ENCODE data around the gene SEPTIN10. TPM values are rescaled to one million over a fixed set of nuclear protein-coding genes. Genes with fewer than 3 reads are reported as not detected.

Gene SEPTIN10
- total and polyA plus RNA-seq, 2 of the 8 experiments (the other 6 are each of a cell fraction or from before 2014, with no cell fraction given) = 23.7 to 101 TPM

GRCh38 chr2:109555346-109555900 is 58.3 kb downstream of the SEPTIN10 start:
- Histone ChIP-seq H3K79me1 (ENCODE audit: low read depth, low read length) (no peaks in the 10 kb centered on the region), H4K20me1 (replicated peaks in 1 of 2; ENCODE audit: control insufficient read depth in 1 of 2, insufficient read depth in 2 of 2, low read length in 2 of 2) (no peaks in the 10 kb centered on the region), H3K4me2 (ENCODE audit: insufficient read depth in 1 of 2, low read depth in 2 of 2, low read length in 2 of 2) (no peak overlapping the region), H2AK5ac (ENCODE audit: low read depth, low read length) (no peak overlapping the region), H3K9me3 (ENCODE audit: insufficient read depth in 2 of 2, low read depth in 1 of 2, low read length in 1 of 2) (no peaks in the 10 kb centered on the region), H2AFZ (ENCODE audit: low read length) (no peak overlapping the region), H3K27me3 (replicated peaks in 1 of 4; ENCODE audit: control insufficient read depth in 3 of 4, extremely low read depth in 1 of 4, insufficient read depth in 3 of 4, low read length in 3 of 4) (peaks cover 0 to 1% (median 0%) of the 10 kb centered on the region in 4 experiments; a peak in 1 of 7 replicates), H3K36me3 (ENCODE audit: control insufficient read depth in 2 of 4, insufficient read depth in 4 of 4, low read length in 3 of 4) (peaks cover 0 to 16% (median 5%) of the 10 kb centered on the region in 4 experiments; a peak in 6 of 8 replicates), H3K79me2 (ENCODE audit: control insufficient read depth in 1 of 2, insufficient read depth in 2 of 2, low read length in 2 of 2) (no peaks in the 10 kb centered on the region), H2BK5ac (ENCODE audit: low read depth, low read length) (no peak overlapping the region), H4K91ac (replicated peaks; ENCODE audit: insufficient read length, low read length) (no peak overlapping the region), H2BK12ac (ENCODE audit: low read depth, low read length) (no peak overlapping the region), H3K4ac (replicated peaks; ENCODE audit: insufficient read length, low read depth, low read length) (no peak overlapping the region), H3K56ac (replicated peaks; ENCODE audit: insufficient read length, low read depth, low read length) (no peak overlapping the region), H3K23ac (ENCODE audit: insufficient read length) (no peak overlapping the region), H3K14ac (ENCODE audit: insufficient read length) (no peak overlapping the region), H3K27ac (ENCODE audit: low read depth, low read length) (no peak overlapping the region), H2BK15ac (ENCODE audit: low read length) (no peak overlapping the region), H3K18ac (ENCODE audit: extremely low read depth, low read length) (no peak overlapping the region), H4K8ac (ENCODE audit: extremely low read depth, insufficient read depth, low read length) (no peak overlapping the region), H3K23me2 (ENCODE audit: low read depth, low read length) (no peaks in the 10 kb centered on the region), H3K4me1 (replicated peaks in 1 of 4; ENCODE audit: control insufficient read depth in 3 of 4, insufficient read depth in 4 of 4, low read length in 3 of 4) (no peaks in the 10 kb centered on the region), H2BK20ac (ENCODE audit: low read length) (no peak overlapping the region), H3K9ac (replicated peaks in 1 of 4; ENCODE audit: extremely low read depth in 1 of 4, low read depth in 3 of 4, low read length in 3 of 4) (no peak overlapping the region), H2BK120ac (replicated peaks; ENCODE audit: low read depth, low read length) (no peak overlapping the region), H3K4me3 (ENCODE audit: extremely low read depth in 1 of 4, insufficient read depth in 2 of 4, low read depth in 3 of 4, low read length in 4 of 4) (no peak overlapping the region), H4K5ac (ENCODE audit: insufficient read length, low read depth, low read length) (no peak overlapping the region)
- FAIRE-seq = no peak
- 89% methylated on average over 7 of the region's 9 CpGs; no CpG with 5 or more reads in 1 of the 2 experiments for WGBS, 2 experiments (ENCODE audit: extremely low coverage in 1 of 2, insufficient coverage in 1 of 2, insufficient read length in 1 of 2, insufficient replicate concordance in 2 of 2, low coverage in 1 of 2, low lambda C conversion rate in 2 of 2, missing lambda C conversion rate in 1 of 2)
- TF ChIP-seq YY1 (IDR thresholded peaks at IDR 0.05; ENCODE audit: low read depth, low read length) (no peak), EP300 (IDR thresholded peaks at IDR 0.05; ENCODE audit: borderline replicate concordance in 1 of 2, low read depth in 2 of 2, low read length in 2 of 2) (no peak), JUND (IDR thresholded peaks at IDR 0.05; ENCODE audit: low read length) (no peak)
- POLR2A ChIA-PET (ENCODE audit: partially characterized antibody) = no interaction called here
- CTCF ChIA-PET (ENCODE audit: partially characterized antibody) = interaction anchor here (1.5 to 7.0 kb wide), 2 partner anchors 8 to 180 kb away, joined by 6 to 50 read pairs; no protein-coding TSS in a partner anchor
- DNase-seq (ENCODE audit: low read depth in 1 of 2, low spot score in 2 of 2) = no peak

All from H1 (cell line).